ENCODE measurements around the gene DHX58.

GRCh38 chr17:42087736-42088705 lies 24.5 kb downstream of the DHX58 start:
- TF ChIP-seq NFIC (IDR thresholded peaks at IDR 0.05) (no peak), CEBPB (IDR thresholded peaks at IDR 0.05) (no peak), REST (IDR thresholded peaks at IDR 0.05; ENCODE audit: low read depth) (no peak), EP300 (IDR thresholded peaks at IDR 0.05; ENCODE audit: borderline replicate concordance) (no peak), TAF1 (IDR thresholded peaks at IDR 0.05; ENCODE audit: low read depth) (no peak)
